HepG2 (cell line): ENCODE results near the gene RSPH1.

Experiments
- CHD2 ChIP-seq: IDR thresholded peaks from 2 replicates; pipeline ENCODE4 v1.6.1; 2011; ENCODE audit warnings: low read depth, low read length, improper control_type of control experiment
- CTCF ChIP-seq: sonication (generic); formaldehyde crosslinking; IDR thresholded peaks from 2 replicates; pipeline ENCODE4 v1.5.0; 2020; ENCODE audit warnings: mild to moderate bottlenecking, missing genetic modification reagents, moderate library complexity
- RFX5 ChIP-seq: IDR thresholded peaks from 2 replicates; pipeline ENCODE4 v1.6.1; 2011; ENCODE audit warnings: low read depth, low read length, improper control_type of control experiment
- SETDB1 ChIP-seq: sonication (generic); formaldehyde crosslinking; IDR thresholded peaks from 2 replicates; pipeline ENCODE4 v1.5.1; 2020; ENCODE audit warnings: missing genetic modification reagents, mild to moderate bottlenecking, borderline replicate concordance
- SIN3A ChIP-seq: IDR thresholded peaks from 2 replicates; pipeline ENCODE4 v1.6.1; 2011; ENCODE audit warnings: low read depth, mild to moderate bottlenecking, control low read depth, low read length, borderline replicate concordance
- SP5 ChIP-seq: IDR thresholded peaks from 2 replicates; pipeline ENCODE4 v1.6.1; 2016; ENCODE audit warnings: low read depth, borderline replicate concordance
- THYN1 ChIP-seq: sonication (generic); formaldehyde crosslinking; IDR thresholded peaks from 2 replicates; pipeline ENCODE4 v1.8.1; 2023; ENCODE audit warnings: low read depth, mild to moderate bottlenecking, moderate library complexity, missing genetic modification reagents, borderline replicate concordance

GRCh38 chr21:42522771-42523170 is 26.7 kb upstream of the RSPH1 start:
- TF ChIP-seq CTCF (CRISPR knock-in tag), result no peak
- TF ChIP-seq RFX5, result no peak
- TF ChIP-seq SP5 (CRISPR knock-in tag), result no peak
- TF ChIP-seq SIN3A, result no peak
- no peak for TF ChIP-seq THYN1 (CRISPR knock-in tag)
- TF ChIP-seq SETDB1 (CRISPR knock-in tag), result no peak
- no peak for TF ChIP-seq CHD2
